GM21529 (cell line): ENCODE results near the gene NF1.
"Not testable (repeated sequence)": the region's sequence is repeated elsewhere in the genome, so short reads cannot be mapped to it uniquely, and the experiment has no call there.

Experiments
- ATAC-seq: cut with Tn5 transposase; IDR thresholded peaks from one replicate; pipeline ENCODE4 v1.9.1; 2021; ENCODE audit not compliant: unreplicated experiment

The NF1 gene

DNA sequence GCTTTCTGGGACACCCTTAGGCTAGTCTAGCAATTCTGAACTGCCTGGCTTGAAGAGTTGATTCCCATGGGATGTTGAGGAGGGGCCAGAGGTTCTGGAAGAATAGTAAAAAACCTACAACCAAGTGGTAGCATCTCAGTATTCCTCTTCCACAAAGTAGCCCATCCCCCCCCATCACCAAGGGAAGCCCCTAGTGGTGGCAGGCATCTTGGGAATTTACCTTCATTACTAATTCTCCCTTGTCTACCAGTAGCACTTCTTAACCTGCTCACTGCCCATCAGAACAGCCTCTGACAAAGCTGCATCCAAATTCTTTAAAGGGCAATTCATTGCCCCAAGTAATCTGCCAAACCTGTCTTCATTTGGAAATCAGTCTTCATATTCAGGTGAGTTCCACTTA, 283.9 kb downstream of the NF1 start:
- no peak for ATAC-seq

DNA sequence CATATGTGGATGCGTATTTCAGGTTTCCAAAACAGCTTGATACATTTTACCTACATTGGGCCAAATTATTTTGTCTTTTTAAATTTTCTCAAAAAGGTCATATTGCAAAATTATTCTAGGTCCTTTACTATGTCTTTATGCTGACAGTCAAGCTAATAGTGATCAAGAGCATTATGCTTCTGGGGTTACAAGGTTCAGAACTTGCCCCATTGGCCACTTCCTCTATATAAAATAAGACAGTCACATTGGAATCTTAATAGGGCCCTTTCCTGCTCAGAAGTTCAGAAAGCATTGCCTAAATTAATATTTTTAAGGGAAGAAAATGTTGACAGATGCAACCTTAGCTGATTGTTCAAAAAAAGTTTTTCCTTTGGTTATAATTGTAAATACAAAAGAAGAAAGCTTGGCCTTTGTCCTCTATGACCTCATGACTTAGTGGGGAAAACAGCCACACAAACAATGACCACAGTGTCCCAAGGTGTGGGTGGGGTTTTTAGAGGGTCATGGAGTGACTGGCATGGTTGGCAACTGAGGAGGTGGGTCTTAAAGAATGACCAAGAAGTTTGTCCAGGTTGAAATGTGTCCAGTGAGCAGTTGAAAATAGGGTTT, 284.9 kb downstream of the NF1 start:
- no peak for ATAC-seq

DNA sequence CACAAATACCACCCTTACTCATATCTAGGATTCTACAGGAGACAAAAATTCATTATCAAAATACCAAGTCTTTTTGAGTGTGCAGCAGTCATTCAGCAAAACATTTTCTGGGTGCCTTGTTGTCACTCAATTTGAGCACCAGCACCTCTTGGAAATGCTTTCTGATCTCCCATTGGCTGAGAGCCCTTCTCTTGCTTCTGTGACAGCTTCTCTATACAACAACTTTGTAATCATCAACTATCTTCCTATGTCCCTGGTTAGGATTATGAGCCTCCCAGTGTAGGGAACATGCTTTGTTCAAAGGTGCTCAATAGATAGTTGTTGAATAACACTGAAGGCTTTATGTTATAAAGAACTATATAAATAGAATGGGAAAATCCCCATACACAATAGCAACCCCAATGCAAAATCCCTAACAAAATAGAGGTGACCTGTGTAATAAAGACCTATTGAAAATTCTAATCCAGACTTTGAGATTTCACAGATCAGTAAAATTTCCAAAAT, 286.4 kb downstream of the NF1 start:
- no peak for ATAC-seq

DNA sequence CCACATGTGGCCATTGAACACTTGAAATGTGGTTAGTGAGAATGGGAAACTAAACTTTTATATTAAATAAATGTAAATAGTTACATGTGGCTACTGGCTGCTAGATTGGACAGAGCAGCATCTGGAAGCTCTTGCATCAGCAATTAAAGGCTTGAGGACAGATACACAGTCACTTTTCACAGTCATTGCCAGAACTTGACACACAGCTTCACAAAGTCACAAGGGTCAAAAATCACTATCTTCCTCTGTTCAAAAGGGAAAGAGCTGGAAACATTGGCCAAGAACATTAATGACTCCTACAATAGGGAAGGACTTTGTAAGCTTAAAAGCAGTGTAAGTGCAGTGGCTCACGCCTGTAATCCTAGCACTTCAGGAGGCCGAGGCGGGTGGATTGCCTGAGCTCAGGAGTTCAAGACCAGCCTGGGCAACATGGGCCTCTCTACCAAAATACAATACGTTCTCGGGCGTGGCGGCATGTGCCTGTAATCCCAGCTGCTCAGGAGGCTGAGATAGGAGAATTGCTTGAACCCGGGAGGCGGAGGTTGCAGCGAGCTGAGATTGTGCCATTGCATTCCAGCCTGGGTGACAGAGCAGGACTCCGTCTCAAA, 288.0 kb downstream of the NF1 start:
- ATAC-seq: not testable (repeated sequence)

DNA sequence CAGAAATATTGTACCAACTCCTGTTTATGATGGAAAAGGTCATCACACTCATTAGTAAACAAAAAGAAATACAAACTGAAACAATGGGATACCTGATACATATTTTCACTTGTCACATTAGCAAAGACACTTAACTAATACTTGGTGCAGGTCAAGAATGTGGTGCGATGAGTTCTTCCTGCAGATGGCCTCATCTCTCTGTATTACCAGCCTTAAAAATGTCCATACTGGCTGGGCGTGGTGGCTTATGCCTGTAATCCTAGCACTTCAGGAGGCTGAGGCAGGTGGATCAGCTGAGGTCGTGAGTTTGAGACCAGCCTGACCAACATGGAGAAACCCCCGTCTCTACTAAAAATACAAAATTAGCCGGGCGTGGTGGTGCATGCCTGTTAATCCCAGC, 288.7 kb downstream of the NF1 start:
- not testable (repeated sequence) for ATAC-seq

DNA sequence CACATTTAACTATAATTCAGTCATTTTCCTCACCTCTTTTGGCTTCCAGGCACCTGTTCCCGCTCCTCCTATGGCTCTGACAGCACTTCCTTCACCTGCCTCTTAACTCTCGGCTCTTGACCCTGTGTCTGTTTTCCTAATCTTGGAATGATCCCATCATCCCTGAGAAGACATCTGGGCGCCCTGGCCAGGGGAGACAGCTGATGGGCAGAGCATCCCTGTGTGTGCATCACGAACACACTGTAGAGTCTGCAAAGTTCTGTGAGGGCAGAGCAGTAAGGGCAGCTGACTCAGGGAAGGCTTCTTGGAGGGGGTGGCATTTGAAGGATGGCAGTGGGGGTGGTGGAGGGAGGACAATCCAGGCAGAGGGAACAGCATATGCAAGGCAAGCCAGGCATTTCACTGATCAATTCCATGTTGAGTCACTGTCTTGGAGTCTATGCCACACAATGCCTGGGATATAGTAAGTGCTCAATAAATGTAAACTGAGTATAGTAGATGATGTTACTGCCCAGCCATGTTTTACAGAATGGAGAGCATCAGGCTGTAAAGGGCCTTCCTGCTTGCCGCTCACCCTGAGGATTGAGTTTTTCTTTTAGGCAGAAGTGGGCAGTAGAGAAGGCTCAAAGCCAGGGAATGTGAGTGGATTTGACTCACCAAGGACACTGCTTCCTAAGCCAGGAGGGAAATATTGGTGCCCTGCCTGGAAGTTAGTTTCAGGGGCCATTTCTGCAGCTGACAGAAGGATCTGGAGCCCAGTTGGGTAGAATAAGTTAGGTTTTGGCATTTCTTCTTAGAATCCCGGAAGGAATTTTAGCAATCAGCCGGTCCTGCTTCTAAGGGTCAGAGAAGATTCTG, 290.9 kb downstream of the NF1 start:
- ATAC-seq: no peak

DNA sequence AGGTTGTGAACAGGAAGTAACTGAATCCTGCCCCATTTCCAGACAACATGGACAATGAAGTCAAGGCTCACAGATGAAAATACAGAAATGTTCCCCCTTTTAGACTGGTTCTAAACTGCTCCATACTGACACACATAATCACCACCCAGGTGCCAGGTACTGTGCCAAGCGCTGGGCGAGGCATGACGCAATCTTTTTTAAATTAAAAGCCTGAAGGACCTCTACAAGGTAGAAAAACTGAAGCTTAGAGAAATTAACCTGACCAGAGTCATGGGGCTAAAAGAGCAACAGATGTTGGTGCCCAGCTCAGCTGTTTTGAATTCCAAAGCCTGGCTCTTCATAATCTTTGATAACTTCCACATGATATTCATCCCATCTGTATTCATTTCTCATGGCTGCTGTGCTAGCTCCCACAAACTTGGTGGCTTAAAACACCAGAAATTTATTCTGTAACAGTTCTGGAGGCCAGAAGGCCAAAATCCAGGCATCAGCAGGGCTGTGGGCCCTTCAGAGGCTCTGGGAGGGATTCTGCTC, 291.8 kb downstream of the NF1 start:
- ATAC-seq: no peak

DNA sequence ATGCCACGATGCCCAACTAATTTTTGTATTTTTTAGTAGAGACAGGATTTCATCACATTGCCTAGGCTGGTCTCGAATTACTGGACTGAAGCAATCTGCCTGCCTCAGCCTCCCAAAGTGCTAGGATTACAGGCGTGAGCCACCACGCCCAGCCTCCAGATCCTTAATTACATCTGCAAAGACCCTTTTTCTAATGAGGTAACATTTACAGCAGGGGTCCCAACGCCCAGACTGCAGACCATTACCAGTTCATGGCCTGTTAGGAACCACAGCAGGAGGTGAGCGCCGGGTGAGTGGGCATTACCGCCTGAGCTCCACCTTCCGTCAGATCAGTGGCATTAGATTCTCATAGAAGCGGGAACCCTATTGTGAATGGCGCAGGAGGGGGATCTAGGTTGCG, 292.7 kb downstream of the NF1 start:
- no peak for ATAC-seq

DNA sequence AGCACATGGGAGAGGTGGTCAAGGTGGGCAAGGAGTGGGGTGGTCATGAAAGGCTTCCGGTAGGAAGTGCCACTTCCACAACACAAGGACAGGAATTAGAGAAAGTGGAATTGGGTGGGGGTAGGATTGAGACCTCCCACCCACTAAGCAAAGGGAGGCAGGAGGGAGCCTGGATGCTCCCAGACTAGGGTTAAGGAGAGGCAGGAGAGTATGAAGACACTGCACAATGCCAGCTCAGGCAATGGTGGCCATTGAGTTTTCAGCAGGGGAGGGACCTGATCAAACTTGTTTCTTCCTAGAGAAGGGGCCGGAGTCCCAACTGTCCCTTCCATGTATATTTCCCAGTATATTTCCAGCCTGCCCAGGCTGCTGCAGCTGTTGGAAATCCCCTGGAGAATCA, 293.6 kb downstream of the NF1 start:
- no peak for ATAC-seq

DNA sequence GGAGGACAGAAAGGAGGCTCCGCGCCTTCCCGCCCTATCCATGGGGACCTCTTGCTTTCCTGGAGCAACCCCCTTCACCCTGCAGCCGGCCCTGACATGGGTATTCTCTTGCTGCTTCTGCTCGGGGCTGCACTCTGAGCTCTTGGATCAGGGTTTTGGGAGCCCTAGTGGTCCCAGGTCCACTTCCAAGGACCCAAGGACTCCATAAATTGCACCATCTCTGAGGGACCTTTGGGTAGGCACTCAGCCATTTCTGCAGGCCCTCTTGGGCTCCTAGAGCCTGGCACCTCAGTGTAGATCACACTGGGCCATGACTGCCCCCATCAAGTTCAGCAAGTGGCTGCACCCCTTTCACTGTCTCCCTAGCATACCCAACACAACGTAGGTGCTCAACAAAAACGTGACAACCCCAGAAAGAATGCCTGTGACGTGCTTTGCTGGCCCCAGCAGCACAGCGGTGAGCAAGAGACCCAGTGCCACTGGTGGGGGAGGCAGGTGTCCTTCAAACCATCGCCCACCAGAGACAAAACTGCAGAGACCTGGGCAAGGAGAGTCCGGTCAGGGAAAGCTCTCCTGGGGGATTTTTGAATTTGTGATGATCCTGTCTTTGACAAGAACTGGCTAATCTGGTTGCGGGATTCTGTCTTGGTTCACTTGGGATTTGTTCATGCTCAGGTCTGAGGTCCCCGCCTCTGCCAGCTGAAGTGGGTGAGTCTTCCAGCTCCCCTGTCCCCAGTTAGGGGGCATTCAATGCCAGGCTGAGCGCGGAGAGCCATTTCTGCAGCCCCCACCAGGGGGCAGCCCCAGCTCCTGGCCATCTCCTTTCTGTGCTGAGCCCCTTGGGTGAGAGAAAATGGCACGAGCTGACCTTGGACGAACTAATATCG, 294.2 kb downstream of the NF1 start:
- ATAC-seq: no peak

DNA sequence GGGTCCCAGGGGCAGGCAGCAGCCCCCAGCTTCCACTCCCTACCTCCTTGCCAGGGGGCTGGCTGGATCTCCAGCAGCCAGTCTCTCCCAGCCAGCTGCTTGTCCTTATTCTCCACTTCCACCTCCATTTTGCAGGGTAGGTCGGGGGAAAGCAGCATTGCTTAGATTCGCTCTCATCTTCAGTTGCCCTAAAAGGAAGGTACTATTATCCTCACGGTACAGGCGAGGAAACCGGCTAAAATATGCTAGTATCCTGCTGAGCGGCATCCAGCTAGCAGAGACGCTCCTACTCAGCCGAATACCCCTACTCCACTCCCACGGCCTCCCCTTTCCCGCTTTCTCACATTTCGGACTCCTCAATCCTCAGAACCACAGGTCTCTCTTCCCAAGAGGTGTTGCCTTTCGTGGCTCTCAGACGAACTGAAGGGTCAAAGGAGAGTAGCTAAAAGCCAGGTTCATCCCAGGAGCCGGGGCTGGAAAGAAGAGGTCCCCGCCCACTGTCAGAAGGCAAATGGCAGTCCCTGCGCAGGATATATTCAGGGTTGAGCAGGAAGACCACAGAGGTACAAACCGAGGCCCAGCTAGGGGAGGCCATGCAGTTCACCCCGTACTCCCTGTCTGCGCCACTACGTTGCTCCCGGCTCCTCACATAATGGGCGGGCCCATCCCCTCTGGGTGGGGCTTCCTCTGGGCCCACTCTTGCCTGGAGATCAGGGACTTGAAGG, 295.0 kb downstream of the NF1 start:
- ATAC-seq: no peak

DNA sequence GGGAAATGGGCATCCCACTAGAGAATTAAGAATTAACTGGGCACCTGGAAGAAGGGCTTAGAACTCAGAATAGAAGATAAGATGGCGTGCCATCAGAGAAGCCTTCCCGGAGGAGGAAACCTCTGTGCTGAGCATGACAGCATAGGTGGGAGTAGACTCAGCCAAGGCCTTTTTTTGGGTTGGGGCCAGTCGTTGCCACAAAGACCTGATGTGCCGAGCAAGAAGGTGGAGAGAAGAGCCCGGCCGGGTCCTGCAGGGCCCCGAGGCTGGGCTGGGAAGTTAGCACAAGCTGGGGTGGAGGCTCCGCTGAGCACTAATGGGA, 295.6 kb downstream of the NF1 start:
- ATAC-seq: no peak

DNA sequence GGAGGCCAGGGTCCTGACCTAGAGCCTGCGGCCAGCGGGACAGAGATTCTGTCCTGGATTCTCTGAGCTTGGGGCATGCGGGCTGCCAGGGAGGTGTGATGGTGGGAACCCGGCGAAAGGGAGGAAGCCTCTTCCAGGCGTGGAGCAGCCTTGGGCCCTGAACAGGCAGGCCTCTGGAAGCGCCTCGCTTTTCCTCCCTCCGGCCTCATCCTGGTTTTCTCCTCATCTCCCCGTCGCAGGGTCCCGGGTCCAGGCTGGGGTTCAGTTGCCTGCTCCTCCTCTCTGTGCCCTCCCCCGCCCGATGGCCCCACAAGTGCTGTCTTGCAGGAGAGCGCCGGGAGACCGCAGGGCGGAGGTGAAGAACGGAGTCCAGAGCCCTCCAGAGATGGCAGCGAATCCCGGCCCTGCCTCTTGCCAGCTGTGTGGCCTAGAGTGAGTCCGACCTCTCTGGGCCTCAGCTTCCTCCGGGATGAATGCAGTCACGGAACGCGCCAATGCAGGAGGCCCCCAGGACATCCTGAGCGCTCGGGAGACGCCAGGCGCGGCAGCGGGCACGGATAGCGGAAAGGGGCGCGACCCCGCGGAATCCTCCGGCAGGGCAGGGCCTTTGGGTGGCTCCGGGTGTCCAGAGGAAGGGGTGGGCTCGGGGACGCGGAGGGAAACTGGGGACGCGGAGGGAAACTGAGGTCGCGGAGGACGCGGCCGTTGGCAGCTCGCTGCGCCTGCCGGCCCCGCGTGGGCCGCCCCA, 296.1 kb downstream of the NF1 start:
- no peak for ATAC-seq

DNA sequence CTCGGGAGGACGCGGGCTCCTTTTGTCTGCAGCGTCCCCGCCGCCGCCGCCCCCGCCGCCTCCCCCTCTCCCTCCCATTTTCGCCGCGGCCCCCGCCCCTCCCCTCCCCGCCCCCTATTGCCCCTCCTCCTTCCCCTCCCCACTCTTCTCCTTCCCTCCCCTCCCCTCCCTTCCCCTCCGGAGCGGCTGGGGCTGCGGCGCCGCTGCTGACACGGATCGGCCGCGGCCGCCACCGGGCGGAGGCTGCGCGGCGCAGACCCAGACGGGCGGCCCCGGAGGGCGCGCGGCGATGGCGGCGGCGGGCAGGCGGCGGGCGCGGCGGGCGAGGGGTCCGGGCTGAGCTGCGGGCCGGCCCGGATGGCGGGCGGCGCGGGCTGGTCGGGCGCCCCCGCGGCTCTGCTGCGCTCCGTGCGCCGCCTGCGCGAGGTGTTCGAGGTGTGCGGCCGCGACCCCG, 296.7 kb downstream of the NF1 start, which contains the start of gene RAB11FIP4:
Gene RAB11FIP4, plus strand, starts transcription at position 180 of the 454 bp plus-strand sequence. Its CDS starts 178 bp downstream, at position 358.
- no peak for ATAC-seq

DNA sequence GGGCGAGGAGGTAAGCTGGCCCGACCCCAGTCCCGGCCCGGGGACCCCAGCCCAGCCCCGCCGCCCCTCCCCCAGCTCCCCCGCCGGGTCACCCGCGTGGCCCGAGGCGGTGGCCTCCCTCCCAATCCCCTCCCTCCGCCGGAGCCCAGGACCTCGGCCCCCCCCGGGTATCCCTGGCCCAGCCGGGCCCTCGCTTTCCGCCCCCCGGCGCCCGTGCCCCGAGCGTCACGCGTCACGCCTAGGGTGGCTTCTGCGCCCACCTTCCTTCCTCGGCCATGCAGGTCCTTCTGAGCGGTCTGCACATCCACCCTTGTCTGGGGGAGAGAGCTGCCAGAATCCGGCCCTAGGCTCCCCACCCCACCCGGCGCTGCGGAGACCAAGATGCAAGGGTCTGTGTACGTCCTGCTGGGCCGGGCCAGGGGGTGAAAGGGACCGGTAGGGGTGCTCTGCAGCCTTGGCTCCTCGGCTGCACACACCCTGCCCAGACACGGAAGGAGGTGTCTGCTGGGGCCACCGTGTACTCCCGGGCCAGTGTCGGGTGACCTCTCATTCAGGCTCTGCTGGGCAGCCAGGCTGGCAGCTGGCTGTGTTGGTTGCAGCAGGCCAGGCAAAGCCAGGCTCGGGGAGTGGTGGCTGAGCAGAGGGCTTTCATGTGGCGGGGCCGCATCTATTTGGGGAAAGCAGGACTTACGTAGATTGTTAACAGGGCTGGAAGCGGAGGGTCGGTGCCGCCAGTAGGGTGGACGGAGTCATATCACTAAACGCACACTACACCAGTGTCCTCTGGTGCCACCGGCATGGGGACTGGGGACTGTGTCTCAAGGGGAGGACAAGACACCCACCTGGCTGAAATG, 297.5 kb downstream of the NF1 start:
- ATAC-seq: no peak

DNA sequence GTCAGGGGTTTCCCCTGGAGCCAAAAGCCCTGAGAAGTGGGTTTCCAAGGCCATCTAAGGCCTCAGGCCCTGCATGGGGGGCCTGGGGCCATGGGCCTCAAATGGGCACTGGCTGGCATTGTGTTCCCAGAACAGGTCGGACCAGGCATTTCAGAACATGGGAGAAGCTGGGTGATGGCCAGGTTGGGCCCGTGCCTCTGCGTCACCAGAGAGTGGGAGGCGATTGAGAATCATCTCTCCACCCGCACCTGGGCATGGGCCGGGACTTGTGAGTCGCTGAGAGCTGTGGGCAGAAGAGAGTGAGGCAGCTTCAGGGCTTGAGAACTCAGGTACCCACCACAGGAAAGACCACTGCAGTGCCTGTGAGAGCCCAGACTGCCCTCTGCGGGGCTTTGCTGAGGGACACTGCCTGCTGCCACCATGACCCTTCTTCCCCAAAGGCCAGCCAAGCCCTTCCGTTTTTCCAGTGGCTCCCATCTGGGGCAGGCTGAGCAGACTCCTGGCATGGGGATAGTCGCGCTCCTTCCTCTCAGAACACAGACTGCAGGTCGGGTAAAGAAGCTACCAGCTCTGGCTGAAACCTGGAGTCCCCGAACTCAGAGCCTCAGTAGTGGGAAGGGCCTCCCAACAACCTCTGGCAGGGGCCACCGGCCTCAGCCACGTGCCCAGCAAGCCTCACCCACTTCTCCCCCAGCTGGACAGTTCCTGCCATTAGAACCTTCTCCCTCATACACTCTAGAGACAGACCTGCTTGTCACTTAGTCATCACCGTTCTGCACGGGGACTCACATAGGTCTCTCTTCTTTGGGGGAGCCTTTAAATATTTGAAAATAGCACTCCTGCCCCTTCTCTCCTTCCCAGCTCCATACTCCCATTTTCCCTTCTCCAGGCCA, 298.3 kb downstream of the NF1 start:
- ATAC-seq: no peak

DNA sequence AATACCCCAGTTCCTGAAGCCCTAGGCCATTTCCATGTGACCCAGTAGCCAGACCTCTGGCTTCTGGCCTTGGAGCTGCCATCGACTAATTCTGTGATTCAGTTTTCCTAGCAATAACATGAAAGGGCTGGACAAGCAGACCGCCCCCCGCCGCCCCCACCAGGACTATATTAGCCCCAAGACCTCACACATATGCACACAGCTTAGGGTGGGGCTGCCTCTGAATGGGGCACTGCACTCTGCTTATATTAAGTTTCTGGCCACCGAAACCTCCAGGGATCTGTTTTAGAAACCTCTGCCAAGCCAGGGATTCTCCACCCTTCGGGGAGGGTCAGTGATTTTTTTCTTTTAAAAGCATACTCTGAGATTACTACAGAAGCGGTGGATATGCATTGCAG, 299.0 kb downstream of the NF1 start:
- ATAC-seq: no peak
